HL-60 (cell line): ENCODE data around the gene FANCE.

Experiments used
- CTCF ChIP-seq: IDR thresholded peaks from one replicate; pipeline ENCODE4 v1.5.1; 2011; ENCODE audit warnings: low read length, control low read depth, inconsistent platforms; ENCODE audit not compliant: insufficient read depth
- GABPA ChIP-seq: IDR thresholded peaks from 2 replicates; pipeline ENCODE4 v1.6.1; 2012; ENCODE audit warnings: low read depth
- POLR2AphosphoS5 ChIP-seq: IDR thresholded peaks from 2 replicates; pipeline ENCODE4 v1.6.1; 2012; ENCODE audit warnings: low read depth
- REST ChIP-seq: IDR thresholded peaks from 2 replicates; pipeline ENCODE4 v1.6.1; 2012; ENCODE audit warnings: low read depth; ENCODE audit not compliant: insufficient replicate concordance

GRCh38 chr6:35488517-35488862 lies 36.4 kb downstream of the FANCE start:
- no peak for TF ChIP-seq CTCF
- no peak for TF ChIP-seq POLR2AphosphoS5
- no peak for TF ChIP-seq GABPA
- no peak for TF ChIP-seq REST
